IPS DF 6.9 (cell line): ENCODE measurements around the gene KAZALD1.

ENCODE experiments used
- DNase-seq: peaks from one replicate; pipeline ENCODE4 v3.0.0-alpha.2; 2013; ENCODE audit warnings: low read depth, low spot score
- H3K27ac ChIP-seq: one replicate; pipeline ENCODE4 v1.5.1; 2013; ENCODE audit warnings: low read length, control low read depth
- H3K27me3 ChIP-seq: 2 replicates; pipeline ENCODE4 v1.6.1; 2013; ENCODE audit warnings: mild to moderate bottlenecking, low read length; ENCODE audit not compliant: control insufficient read depth, insufficient read depth
- H3K36me3 ChIP-seq: 2 replicates; pipeline ENCODE4 v1.6.1; 2013; ENCODE audit warnings: low read length; ENCODE audit not compliant: control insufficient read depth, insufficient read depth
- H3K4me1 ChIP-seq: 2 replicates; pipeline ENCODE4 v1.6.1; 2013; ENCODE audit warnings: low read length; ENCODE audit not compliant: control insufficient read depth, insufficient read depth
- H3K4me3 ChIP-seq: 2 replicates; pipeline ENCODE4 v1.5.1; 2013; ENCODE audit warnings: mild to moderate bottlenecking, low read length
- H3K9me3 ChIP-seq: 2 replicates; pipeline ENCODE4 v1.6.1; 2013; ENCODE audit warnings: low read length, inconsistent platforms; ENCODE audit not compliant: control insufficient read depth, insufficient read depth
- WGBS: extraction: QIAGEN DNeasy Blood & Tissue Kit; methylation state at CpG from one replicate; pipeline ENCODE4 v1.1.7; 2013; ENCODE audit warnings: mixed read lengths, missing lambda C conversion rate; ENCODE audit not compliant: insufficient read length, insufficient coverage; 5-methylcytosine and 5-hydroxymethylcytosine counted together

The KAZALD1 gene

DNA sequence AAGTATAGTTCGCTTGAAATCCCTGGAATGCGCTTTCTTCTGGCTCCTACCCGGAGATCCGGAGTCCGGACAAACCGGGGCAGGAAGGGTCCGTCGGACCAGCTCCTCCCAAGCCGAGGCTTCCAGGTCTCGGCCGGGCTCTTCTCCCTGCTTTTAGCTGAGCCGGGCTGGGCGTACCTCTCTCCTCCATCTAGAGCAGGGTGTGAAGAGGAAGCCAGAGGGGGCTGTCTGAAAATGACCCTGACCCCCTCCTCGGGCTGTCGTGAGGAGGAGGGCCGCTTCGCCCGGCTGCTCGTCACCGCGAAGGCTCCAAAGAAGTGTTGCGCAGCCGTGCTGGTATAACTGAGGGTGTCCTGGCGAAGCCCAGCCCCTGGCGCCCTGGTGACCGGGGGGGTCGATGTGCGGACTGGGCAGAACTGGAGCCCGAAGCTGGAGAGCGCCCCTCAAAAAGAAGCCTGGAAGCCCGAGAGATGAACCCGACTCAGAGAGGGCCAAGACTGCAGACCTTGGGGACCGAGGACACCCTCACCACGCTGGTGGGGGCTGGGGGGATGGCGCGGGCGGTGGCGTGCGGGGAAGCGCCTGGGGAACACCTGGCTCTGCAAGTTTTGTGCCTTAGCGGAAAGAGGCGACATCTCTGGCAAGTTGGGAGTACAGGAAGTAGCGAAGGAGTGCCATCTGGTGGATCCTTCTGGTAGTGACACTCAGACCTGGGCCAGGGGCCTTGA, 5.7 kb downstream of the KAZALD1 start:
- no CpG with 5 or more reads among the region's 43 CpGs for WGBS
- Histone ChIP-seq H3K9me3 (no peaks in the 10 kb centered on the region), H3K4me1 (peaks cover 9% of the 10 kb centered on the region), H3K27me3 (peaks cover 42% of the 10 kb centered on the region), H3K27ac (no peak overlapping the region), H3K36me3 (no peaks in the 10 kb centered on the region), H3K4me3 (peak overlapping the region; percentile 48; the same call in 1 of the 2 replicates)
- no peak for DNase-seq

- no CpG with 5 or more reads among the region's 5 CpGs for WGBS
- Histone ChIP-seq H3K27me3 (peaks cover 37% of the 10 kb centered on the region), H3K36me3 (no peaks in the 10 kb centered on the region), H3K4me1 (peaks cover 3% of the 10 kb centered on the region), H3K4me3 (no peak overlapping the region), H3K27ac (no peak overlapping the region), H3K9me3 (no peaks in the 10 kb centered on the region)
- no peak for DNase-seq
Observed at GRCh38 chr10:101069441-101069840, 7.7 kb downstream of the KAZALD1 start.

- DNase-seq = no peak
- peaks cover 31% of the 10 kb centered on the region for H3K27me3 ChIP-seq
- H3K27ac ChIP-seq = no peak overlapping the region
- H3K4me3 ChIP-seq = no peak overlapping the region
- peaks cover 3% of the 10 kb centered on the region for H3K4me1 ChIP-seq
- no peaks in the 10 kb centered on the region for H3K9me3 ChIP-seq
- WGBS = no CpG with 5 or more reads among the region's 3 CpGs
- no peaks in the 10 kb centered on the region for H3K36me3 ChIP-seq
Observed at GRCh38 chr10:101070098-101070497, 8.3 kb downstream of the KAZALD1 start.

GRCh38 chr10:101071267-101071884, 9.6 kb downstream of the KAZALD1 start:
- Histone ChIP-seq H3K36me3 (no peaks in the 10 kb centered on the region), H3K9me3 (no peaks in the 10 kb centered on the region), H3K4me3 (no peak overlapping the region), H3K27ac (no peak overlapping the region), H3K4me1 (no peaks in the 10 kb centered on the region; the same call in 1 of the 2 replicates), H3K27me3 (peaks cover 18% of the 10 kb centered on the region)
- no peak for DNase-seq
- WGBS = no CpG with 5 or more reads among the region's 6 CpGs

DNA sequence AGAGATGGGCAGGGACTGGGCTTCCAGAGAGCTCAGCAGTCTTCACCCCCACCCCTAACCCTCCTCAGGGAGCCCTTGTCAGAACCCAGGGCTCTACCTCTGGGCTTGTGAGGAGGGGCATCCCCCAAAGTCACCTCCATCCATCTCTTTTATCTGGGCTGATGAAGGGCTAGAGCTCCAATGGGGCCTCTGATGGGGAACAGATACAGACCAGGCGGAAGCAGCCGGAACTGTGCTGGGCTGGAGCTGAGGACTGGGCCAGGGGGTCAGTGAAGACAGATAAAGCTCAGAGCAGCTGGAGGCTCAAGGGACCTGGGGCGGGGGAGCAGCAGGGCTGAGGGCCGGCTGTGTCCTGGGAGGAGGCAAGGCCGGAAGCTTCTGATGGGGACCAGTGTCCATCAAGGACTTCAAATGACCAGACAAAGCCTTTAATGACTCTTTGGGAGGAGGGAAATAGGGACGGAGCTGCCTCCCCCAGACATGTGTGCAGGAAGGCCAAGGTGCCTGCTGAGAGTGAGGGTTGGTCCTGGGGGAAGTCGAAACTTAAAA, 10.2 kb downstream of the KAZALD1 start:
- Histone ChIP-seq H3K27me3 (peaks cover 13% of the 10 kb centered on the region; the same call in 1 of the 2 replicates), H3K4me1 (no peaks in the 10 kb centered on the region; the same call in 1 of the 2 replicates)
- no peak for DNase-seq

DNA sequence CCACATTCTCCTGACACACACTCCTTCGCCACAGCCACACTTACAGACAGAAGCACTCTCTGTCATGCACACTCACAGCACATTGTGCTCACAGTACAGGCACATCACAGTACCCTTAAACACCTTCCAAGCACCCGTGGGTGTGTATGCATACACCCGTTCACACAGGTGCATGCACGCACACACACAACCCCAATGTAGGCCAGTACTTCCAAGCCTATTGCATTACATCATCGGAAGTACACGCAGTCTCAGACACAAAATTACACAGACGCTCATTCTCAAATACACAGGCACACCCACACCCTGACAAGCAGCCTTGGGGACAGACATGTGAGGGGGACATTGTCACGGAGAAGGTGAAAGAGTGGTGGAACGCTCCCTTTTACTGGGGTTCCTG, 11.1 kb downstream of the KAZALD1 start:
- Histone ChIP-seq H3K36me3 (no peaks in the 10 kb centered on the region), H3K27ac (no peak overlapping the region), H3K4me1 (no peaks in the 10 kb centered on the region; the same call in 1 of the 2 replicates), H3K9me3 (no peaks in the 10 kb centered on the region), H3K4me3 (no peak overlapping the region), H3K27me3 (peaks cover 13% of the 10 kb centered on the region; the same call in 1 of the 2 replicates)
- no CpG with 5 or more reads among the region's 9 CpGs for WGBS
- DNase-seq = no peak

More for the DNA sequence above, 10.2 kb downstream of the KAZALD1 start:
- H3K9me3 ChIP-seq = no peaks in the 10 kb centered on the region
- no peak overlapping the region for H3K4me3 ChIP-seq
- no peak overlapping the region for H3K27ac ChIP-seq
- no CpG with 5 or more reads among the region's 7 CpGs for WGBS
- H3K36me3 ChIP-seq = no peaks in the 10 kb centered on the region

- peaks cover 13% of the 10 kb centered on the region; the same call in 1 of the 2 replicates for H3K27me3 ChIP-seq
- no peaks in the 10 kb centered on the region; the same call in 1 of the 2 replicates for H3K4me1 ChIP-seq
- H3K27ac ChIP-seq = no peak overlapping the region
- no peaks in the 10 kb centered on the region for H3K9me3 ChIP-seq
- H3K4me3 ChIP-seq = no peak overlapping the region
- WGBS = no CpG with 5 or more reads among the region's 13 CpGs
- H3K36me3 ChIP-seq = no peaks in the 10 kb centered on the region
- DNase-seq = no peak
Observed at GRCh38 chr10:101073631-101074030, 11.8 kb downstream of the KAZALD1 start.

DNA sequence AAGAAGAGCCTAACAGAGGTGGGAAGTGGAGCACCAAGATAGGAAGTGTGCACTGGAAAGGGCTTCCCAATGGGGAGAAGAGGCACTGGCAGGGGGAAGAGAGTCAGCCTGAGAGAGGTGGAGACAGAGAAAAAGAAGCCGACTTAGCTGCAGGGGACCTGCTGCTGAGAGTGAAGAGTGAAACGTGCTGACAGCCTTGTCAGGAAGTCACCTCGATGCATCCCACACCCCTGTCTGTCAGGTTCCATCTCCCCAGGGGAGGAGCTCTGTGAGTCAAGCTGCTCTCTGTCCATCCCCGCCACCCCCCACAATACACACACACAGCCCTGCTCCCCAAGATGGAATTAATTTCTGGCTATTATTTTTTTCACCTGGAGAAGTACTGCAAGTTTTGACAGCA, 14.0 kb downstream of the KAZALD1 start:
- Histone ChIP-seq H3K27me3 (peaks cover 13% of the 10 kb centered on the region; the same call in 1 of the 2 replicates), H3K4me1 (no peaks in the 10 kb centered on the region; the same call in 1 of the 2 replicates), H3K36me3 (no peaks in the 10 kb centered on the region), H3K9me3 (no peaks in the 10 kb centered on the region), H3K4me3 (no peak overlapping the region), H3K27ac (no peak overlapping the region)
- WGBS = no CpG with 5 or more reads among the region's 4 CpGs
- no peak for DNase-seq

- no peaks in the 10 kb centered on the region for H3K9me3 ChIP-seq
- no peak overlapping the region for H3K27ac ChIP-seq
- H3K4me3 ChIP-seq = no peak overlapping the region
- H3K36me3 ChIP-seq = no peaks in the 10 kb centered on the region
- peaks cover 14% of the 10 kb centered on the region; the same call in 1 of the 2 replicates for H3K27me3 ChIP-seq
- no CpG with 5 or more reads among the region's 5 CpGs for whole genome bisulfite sequencing
- no peak for DNase-seq
- H3K4me1 ChIP-seq = no peaks in the 10 kb centered on the region; the same call in 1 of the 2 replicates
Observed at GRCh38 chr10:101076630-101077029, 14.8 kb downstream of the KAZALD1 start.

DNA sequence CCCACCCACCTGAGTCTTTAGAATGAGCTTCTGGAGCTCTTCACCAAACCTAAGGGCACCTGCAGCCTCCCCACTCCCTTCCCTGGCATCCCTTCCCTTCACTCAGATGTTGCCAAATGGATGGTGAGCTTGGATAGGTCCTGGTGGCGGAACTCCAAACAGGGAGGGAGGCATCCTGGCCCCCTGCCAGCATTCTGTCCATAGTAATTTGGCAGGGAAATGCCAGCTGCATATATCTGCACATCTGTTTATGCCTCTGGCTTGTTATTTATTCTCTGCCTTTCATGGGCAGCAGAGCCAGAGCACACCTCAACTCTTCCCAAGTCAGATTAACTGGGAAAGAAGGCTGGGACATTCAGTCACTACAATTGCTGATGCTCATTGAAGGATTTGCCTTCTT, 18.1 kb downstream of the KAZALD1 start:
- DNase-seq = no peak
- Histone ChIP-seq H3K36me3 (no peaks in the 10 kb centered on the region), H3K27me3 (peaks cover 1% of the 10 kb centered on the region; the same call in 1 of the 2 replicates), H3K4me3 (no peak overlapping the region), H3K27ac (no peak overlapping the region), H3K4me1 (no peaks in the 10 kb centered on the region), H3K9me3 (no peaks in the 10 kb centered on the region)
- WGBS = no CpG with 5 or more reads among the region's 1 CpG
